CD4-positive, alpha-beta T cell treated with Interleukin-15 for 4 hours (primary cell): Measurements from ENCODE around the gene HOXA11.

Experiments
- DNase-seq: peaks from one replicate; pipeline ENCODE4 v3.0.0-alpha.2; 2020; ENCODE audit warnings: low spot score

Gene HOXA11

GRCh38 chr7:27180431-27181420, 4.3 kb downstream of the HOXA11 start:
- DNase-seq = no peak

GRCh38 chr7:27179503-27180430, 5.3 kb downstream of the HOXA11 start:
- peak; percentile 60 for DNase-seq

DNA sequence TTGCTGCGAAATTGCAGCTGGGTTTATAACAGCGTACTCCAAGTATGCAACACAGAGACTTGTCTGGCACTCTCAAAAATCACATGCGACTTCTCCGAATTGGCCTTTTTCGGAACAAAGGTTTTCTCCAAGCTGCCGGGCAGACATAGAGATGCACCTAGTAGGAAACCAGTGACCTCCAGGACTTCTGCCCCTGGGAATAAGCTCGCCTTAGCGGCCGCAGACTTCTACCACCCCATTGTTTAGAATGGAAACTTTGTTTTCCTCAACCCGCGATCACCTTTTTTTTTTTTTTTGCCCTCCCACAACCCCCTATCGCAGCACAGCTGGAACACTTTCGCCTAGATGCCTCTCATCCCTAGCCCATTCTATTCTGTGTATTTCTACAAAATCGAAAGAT, 6.0 kb downstream of the HOXA11 start:
- no peak for DNase-seq

GRCh38 chr7:27178366-27178765, 6.7 kb downstream of the HOXA11 start:
- no peak for DNase-seq

DNA sequence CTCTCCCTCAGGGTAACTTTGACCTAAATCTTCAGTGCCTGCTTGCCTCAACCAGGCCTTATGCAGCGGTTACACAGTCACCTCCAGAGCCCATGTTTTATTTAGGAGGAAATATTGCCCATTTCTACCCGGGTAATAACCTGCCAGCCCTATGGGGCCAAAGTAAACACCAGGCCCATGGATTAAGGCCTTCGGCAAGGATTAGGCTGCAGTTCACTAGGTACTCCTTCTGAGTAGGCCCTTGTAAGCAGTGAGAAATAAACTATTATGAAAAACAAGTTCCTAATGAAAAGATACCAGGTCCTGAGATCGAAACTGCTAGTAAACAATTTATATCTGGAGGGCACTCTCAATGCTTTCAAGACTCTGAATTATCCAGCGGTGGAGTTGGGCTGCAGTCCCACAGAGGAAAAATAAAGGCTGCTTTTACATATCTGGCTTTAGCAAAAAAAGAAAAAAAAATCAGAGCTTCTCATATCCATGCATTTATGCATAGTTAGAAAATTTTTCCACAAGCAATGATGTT, 7.2 kb downstream of the HOXA11 start:
- DNase-seq = no peak

DNA sequence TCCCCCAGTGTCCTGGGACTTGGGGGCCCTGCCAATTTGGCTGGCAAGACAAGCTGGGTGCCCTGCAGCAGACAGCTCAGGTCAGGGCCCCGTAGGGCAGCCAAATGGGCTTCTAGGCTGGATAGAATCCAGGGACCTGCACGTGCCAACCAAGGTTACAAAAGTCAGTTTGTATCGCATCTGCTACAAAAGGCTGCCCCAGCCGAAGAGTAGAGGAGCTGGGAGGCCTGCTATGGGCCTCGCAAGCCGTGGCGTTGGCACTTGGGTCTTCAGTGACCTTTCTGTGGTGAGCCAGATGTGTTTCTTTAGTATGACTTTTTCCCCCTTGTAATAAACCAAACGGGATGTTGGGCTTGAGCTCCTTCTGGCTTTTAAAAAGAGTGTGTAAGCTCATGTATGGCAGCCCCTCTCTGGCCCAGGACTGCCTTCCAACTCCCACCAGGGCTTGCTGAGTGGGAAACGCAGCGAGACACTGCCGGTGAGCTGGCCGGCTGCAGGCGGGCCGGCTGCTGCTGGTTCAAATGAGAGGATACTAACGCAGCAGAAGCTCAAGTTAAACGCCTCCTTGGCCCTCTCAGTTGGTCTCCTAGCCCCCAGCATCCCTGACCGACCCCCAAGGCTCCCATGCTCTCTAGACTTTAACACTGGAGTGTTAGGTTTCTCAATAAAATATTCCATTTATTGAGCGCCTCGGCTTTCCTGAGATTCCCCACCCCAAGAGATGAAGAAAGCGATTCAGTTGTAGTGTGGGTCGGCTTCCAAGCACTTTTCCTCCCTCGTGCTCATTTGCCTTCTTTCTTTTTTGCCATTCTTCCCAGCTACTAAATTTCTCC, 7.9 kb downstream of the HOXA11 start:
- no peak for DNase-seq

DNA sequence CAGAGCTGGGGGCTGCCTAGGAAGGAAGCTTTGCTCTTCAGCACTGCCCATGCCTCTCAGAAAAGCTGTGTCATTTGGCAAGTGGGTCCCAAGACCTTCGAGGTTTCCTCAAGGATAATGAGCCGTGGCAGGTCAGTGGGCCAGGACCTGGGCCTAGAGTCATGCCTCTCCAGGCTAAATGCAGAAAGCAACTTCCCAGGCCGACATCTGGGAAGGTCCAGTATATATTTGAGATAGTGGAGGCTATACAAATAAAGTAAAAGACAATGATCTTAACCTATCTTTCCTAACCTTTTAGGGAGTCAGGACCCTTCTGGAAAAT, 8.5 kb downstream of the HOXA11 start:
- DNase-seq = no peak

DNA sequence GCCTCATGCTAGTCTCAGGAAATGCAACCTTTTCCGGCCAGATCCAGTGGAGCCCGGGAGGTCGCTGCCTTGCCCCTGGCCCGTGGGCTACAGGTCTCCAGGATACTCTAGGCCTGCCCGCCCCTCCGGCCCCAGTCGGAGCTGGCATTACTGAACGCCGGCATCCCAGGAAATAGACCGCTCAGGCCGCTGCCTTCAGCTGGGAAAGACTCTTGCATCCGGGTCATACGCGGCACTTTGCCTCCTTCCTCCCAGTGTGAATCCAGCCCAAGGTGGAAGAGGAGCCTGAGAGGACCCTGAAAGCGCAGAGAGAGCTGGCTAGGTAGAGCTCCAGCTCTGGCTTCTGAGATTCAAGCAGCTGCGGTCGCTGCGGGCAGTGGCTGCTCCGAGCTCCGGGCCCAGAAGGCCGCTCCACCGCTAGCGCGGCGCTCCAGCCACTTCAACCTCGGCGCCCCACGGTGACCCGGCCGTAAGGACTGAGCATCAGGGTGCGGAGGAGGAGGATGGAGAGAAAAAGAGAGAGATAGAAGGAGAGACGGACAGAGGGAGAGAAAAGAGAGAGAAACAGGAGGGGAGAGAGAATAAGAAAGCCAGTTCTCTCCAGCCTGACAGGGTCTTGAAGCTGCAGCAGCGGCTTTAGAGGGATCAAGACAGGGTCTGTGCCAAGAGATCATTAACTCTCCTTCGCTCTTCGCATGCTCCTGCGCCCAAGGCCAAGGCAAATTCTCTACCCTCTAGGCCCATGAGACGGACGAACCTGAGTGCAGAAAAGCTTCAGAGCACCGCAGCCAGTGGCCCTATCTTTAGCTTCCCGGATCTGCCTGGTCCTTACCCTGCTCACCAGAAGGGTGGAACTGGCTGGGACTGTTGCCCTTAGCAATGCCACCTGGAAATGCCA, 9.2 kb downstream of the HOXA11 start:
- DNase-seq = no peak

GRCh38 chr7:27174874-27175625, 10.0 kb downstream of the HOXA11 start:
- DNase-seq = no peak

DNA sequence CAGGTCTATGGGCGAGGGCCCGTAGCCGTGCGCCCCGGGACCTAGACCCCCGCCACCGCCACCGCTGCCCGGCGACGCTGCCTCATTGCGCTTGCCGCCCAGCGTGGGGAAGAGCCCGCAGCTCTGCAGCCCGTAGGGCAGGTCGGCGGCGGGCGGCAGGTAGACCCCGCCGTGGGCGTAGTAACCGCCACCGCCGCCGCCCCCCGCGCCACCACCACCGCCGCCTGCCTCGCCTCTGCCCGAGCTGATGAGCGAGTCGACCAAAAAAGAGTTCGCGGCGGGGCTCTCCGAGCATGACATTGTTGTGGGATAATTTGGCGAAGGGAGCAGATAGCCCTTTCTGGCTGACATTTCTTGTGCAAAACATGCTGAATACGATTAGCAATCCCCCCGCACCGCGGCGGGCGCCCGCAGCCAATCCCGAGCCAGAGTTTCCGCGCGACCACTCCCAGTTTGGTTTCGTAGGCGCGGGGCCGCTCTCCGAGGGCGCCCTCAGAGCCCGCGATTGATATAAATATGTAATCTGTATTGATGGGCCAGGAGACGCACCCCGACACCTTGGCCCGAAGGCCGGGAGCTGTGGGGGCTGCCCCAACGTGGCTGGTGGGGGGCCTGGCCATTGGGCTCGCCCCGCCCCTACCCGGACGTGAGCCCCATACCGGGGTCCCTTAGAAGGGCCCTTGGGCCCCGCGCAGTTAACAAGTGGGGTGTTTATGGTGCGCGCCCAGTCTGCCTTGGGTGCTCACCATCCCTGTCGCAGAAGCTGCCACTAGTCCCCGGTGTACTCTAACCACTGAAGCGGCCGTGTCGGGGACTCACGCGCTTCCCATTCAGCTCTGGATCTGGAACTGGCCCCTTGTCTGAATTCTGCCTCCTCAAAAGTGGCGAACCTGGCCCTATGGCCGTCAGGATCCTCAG, 10.8 kb downstream of the HOXA11 start, which contains the start of gene HOXA10:
TSS of gene HOXA10 (minus strand) at position 365 of the 918 bp plus-strand sequence. CDS start at position 351, 14 bp downstream.
- no peak for DNase-seq

GRCh38 chr7:27173511-27173955, 11.5 kb downstream of the HOXA11 start:
- no peak for DNase-seq

- DNase-seq = no peak
These were observed 12.1 kb downstream of the HOXA11 start for GRCh38 chr7:27172823-27173510.

- DNase-seq = no peak
These were observed 12.7 kb downstream of the HOXA11 start for GRCh38 chr7:27172315-27172774.

GRCh38 chr7:27171637-27172314, 13.3 kb downstream of the HOXA11 start:
- DNase-seq = no peak

- DNase-seq = no peak
These were observed 13.8 kb downstream of the HOXA11 start for GRCh38 chr7:27171325-27171636.

DNA sequence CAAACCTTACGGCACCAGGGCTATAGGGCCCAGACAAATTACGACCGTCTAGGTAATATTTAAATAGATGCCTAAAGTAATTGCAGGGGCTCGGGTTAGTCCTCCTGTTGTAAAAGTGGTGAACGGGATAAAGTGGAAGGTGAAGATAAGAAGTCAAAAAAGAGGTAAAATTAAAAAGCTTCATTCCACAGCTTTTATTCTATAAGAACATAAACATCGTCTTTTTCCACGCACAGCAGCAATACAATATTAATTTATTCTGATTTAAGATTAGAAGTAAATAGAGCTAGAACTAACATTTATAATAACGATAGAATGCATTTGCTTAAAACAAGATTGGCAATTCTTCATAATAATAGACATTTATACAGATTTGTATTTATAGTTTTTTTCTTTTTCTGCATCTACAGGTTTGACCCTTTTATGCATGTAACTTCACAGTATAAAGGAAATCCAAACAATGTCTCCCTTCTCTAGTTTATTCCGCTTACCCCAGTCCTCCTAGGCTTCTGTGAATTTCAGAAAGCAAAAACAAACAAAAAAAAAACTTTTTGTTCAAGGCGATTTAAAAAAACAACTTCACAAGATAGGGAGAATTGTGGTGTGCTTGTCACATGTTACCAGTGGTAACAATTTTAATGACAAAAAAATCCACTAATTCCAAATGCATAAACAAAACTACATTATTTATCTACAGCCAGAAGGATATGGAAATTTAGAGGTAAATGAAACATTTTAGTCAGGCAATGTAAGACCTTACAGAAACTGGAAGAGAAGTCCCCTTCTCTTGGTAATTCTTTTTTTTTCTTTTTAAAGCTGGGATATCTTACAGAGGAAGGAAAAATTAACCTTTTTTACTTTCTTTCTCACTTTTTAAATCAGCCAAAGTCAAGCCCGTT, 14.4 kb downstream of the HOXA11 start:
- no peak for DNase-seq
